Adrenal gland (tissue), 12 donors: Measurements from ENCODE around the gene CXCL9. TPM values are rescaled to one million over a fixed set of nuclear protein-coding genes. Genes with fewer than 3 reads are reported as not detected.
A peak's percentile ranks its signal among the peaks of the same experiment; 100 is the strongest.
"Not testable (repeated sequence)": the region's sequence is repeated elsewhere in the genome, so short reads cannot be mapped to it uniquely, and the experiment has no call there.

Experiments
- DNase-seq, 7 donors: peaks; one replicate each; pipeline ENCODE4 v3.0.0-alpha.2; 2019 to 2020
- H3K27ac ChIP-seq, 5 donors: fragments of 200-600 bp; sonication (generic) in 4 of 5; 1 replicate in 3 of 5; 2 replicates in 2 of 5; pipeline versions ENCODE4 v1.5.1 to v1.8.0; 2016 to 2020; ENCODE audit warnings: mild to moderate bottlenecking in 1 of 5
- H3K27me3 ChIP-seq: fragments of 200-600 bp; 2 replicates; pipeline ENCODE4 v1.8.0; 2021
- H3K36me3 ChIP-seq, 2 donors: fragments of 200-600 bp; replicated peaks in 1 of 2; 1 replicate in 1 of 2; 2 replicates in 1 of 2; pipeline versions ENCODE4 v1.5.1 to v1.8.0; 2018 to 2022
- H3K4me1 ChIP-seq, 2 donors: fragments of 200-600 bp; replicated peaks in 1 of 2; 1 replicate in 1 of 2; 2 replicates in 1 of 2; pipeline versions ENCODE4 v1.5.1 to v1.8.0; 2018 to 2021
- H3K4me3 ChIP-seq, 4 donors: fragments of 200-600 bp; sonication (generic) in 3 of 4; one replicate each; pipeline ENCODE4 v1.5.1; 2016 to 2018
- H3K9me3 ChIP-seq, 3 donors: fragments of 200-600 bp; sonication (generic) in 1 of 3; replicated peaks in 1 of 3; 1 replicate in 2 of 3; 2 replicates in 1 of 3; pipeline versions ENCODE4 v1.5.1 to v1.8.0; 2016 to 2021
- POLR2A ChIP-seq, 2 donors: fragments of 450-650 bp; IDR thresholded peaks; one replicate each; pipeline ENCODE4 v1.6.1; 2017; ENCODE audit warnings: antibody characterized with exemption in 2 of 2, mild to moderate bottlenecking in 2 of 2, moderate library complexity in 1 of 2
- WGBS, 4 donors: extraction: QIAGEN DNeasy Blood & Tissue Kit in 2 of 4; methylation state at CpG; one replicate each; pipeline versions ENCODE4 v1.1.5 to v1.1.7; 2013 to 2017; 5-methylcytosine and 5-hydroxymethylcytosine counted together
- intact Hi-C, 2 donors: fragments of 100-400 bp; cut with DNase I; formaldehyde crosslinking; loops; one replicate each; pipeline versions ENCODE4 v1.14.1 to v1.15.0; 2022 to 2023
- polyA plus RNA-seq, 3 donors: library from polyadenylated mRNA; stranded (reverse); fragments of 200-250 nt in 2 of 3; fragments of 350-450 nt in 1 of 3; fragmentation: Illumina TruSeq in 1 of 3; extraction: RNeasy Lipid Tissue Mini Kit (QIAGEN cat#74804) in 1 of 3; gene quantifications; one replicate each; pipeline ENCODE4 v1.2.3, GENCODE V29; 2013 to 2014
- total RNA-seq, 9 donors: library from RNA; depleted of rRNA in 4 of 9; stranded (reverse); fragments of >200 nt in 4 of 9; fragments of 120-200 nt in 1 of 9; fragmentation: NEBNext Ultra II Directional in 1 of 9; extraction: Animal tissue kit (Norgen Biotek cat#: 25700) in 1 of 9; gene quantifications; one replicate each; pipeline versions ENCODE4 v1.1.0 to v1.2.4, GENCODE V29; 2013 to 2023
- TF ChIP-seq, protein P1 (sequence below), 6 experiments: fragments of 450-650 bp in 4 of 6; fragments of 200-600 bp in 2 of 6; sonication (generic) in 1 of 6; IDR thresholded peaks; 1 replicate in 5 of 6; 2 replicates in 1 of 6; pipeline versions ENCODE4 v1.5.1 to v1.8.0; 2016 to 2021; ENCODE audit warnings: antibody characterized with exemption in 6 of 6, mild to moderate bottlenecking in 2 of 6, moderate library complexity in 1 of 6
- donor health status: healthy with polysubstance abuse.
- donor health status: Bipolar disorder and iron deficiency.
- donor health status: DM: yes; HTN: yes; CAD: no.
- donor health status: DM: no; HTN: no; CAD: no.
- donor health status: DM: no; HTN: no; CAD: no.
- donor health status: DM: yes; HTN: yes; CAD: no.

Gene CXCL9
- total and polyA plus RNA-seq, 12 donors = 0.11 to 6.4 (median 0.67) TPM; not detected in 1

DNA sequence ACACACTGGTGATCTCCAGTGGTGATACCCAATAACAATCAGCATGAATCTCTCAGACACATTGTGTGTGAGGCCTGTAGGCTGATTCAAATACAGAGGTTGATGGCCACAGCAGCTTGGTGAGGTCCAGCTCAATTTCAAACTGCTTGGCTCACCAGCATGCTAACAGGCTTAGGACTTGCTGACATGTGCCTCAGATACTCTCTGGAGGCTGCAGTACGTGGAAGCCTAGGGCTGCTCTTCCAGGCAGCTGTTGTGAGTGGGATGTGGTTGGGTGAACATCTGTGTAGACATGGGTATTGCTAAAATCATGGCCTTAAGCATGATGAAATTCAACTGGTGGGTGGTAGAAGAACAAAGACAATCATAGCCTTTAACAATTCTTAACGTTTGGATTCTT, 4.3 kb downstream of the CXCL9 start:
- Histone ChIP-seq H3K4me3 (no peak overlapping the region), H3K4me1 (no peaks in the 10 kb centered on the region), H3K27ac (no peak overlapping the region), H3K9me3 (no peaks in the 10 kb centered on the region), H3K27me3 (no peaks in the 10 kb centered on the region), H3K36me3 (no peaks in the 10 kb centered on the region)
- intact Hi-C loops = no loop called here
- no peak for DNase-seq
- WGBS, 4 donors = 36 to 66% (median 52%) methylated on average over 2 of the region's 2 CpGs
- TF ChIP-seq, protein P1, sequence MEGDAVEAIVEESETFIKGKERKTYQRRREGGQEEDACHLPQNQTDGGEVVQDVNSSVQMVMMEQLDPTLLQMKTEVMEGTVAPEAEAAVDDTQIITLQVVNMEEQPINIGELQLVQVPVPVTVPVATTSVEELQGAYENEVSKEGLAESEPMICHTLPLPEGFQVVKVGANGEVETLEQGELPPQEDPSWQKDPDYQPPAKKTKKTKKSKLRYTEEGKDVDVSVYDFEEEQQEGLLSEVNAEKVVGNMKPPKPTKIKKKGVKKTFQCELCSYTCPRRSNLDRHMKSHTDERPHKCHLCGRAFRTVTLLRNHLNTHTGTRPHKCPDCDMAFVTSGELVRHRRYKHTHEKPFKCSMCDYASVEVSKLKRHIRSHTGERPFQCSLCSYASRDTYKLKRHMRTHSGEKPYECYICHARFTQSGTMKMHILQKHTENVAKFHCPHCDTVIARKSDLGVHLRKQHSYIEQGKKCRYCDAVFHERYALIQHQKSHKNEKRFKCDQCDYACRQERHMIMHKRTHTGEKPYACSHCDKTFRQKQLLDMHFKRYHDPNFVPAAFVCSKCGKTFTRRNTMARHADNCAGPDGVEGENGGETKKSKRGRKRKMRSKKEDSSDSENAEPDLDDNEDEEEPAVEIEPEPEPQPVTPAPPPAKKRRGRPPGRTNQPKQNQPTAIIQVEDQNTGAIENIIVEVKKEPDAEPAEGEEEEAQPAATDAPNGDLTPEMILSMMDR (IDR thresholded peaks at IDR 0.05) = no peak
- no peak for TF ChIP-seq POLR2A (IDR thresholded peaks at IDR 0.05)

DNA sequence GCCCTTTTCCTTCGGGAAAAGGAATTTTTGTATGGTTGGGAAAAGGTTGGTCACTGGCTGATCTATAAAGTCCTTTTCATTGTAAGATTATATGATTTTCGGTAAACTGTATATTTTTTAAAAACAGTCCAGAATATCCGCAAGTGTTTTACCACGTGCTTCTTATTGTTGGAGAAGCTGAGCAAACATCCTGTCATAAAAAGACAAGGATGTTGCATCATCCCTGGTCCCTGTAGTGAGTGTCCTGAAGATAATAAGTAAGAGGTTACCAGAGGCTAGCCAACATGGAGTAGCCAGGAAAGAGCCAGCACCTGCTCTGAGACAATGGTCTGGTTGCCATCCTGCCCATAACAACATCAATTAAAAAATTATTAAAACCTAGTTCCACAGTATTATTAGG, 5.1 kb downstream of the CXCL9 start:
- H3K27ac ChIP-seq = no peak overlapping the region
- H3K4me3 ChIP-seq = no peak overlapping the region
- no peaks in the 10 kb centered on the region for H3K9me3 ChIP-seq
- intact Hi-C loops = no loop called here
- H3K36me3 ChIP-seq = no peaks in the 10 kb centered on the region
- TF ChIP-seq, protein P1 (IDR thresholded peaks at IDR 0.05) = no peak
- no peak for TF ChIP-seq POLR2A (IDR thresholded peaks at IDR 0.05)
- peak in 1 of 7 donors; percentile 23 for DNase-seq
- H3K4me1 ChIP-seq = no peaks in the 10 kb centered on the region
- no peaks in the 10 kb centered on the region for H3K27me3 ChIP-seq
- WGBS, 4 donors = 60 to 73% (median 61%) methylated on average over 4 of the region's 4 CpGs

DNA sequence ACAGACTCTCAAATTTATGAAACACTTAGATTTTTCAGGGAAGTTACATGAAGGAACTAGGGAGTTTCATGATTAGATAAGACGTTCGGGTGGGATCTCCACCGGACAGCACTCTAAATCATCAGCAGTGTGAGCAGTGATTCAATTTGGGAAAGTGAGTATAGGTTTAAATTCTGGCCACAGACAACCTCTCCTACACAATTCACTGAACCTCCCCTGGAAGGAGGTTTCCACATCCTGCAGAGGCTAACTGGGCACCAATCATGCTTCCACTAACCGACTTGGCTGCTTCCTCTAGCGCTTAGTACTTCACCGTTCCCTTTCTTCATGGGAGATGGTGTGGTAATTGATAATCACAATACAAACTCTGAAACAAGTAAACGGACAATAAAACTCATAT, 5.6 kb downstream of the CXCL9 start:
- Histone ChIP-seq H3K4me3 (no peak overlapping the region), H3K27me3 (no peaks in the 10 kb centered on the region), H3K27ac (no peak overlapping the region), H3K9me3 (no peaks in the 10 kb centered on the region), H3K4me1 (no peaks in the 10 kb centered on the region), H3K36me3 (no peaks in the 10 kb centered on the region)
- no peak for DNase-seq
- TF ChIP-seq POLR2A (IDR thresholded peaks at IDR 0.05) = no peak
- TF ChIP-seq, protein P1 (IDR thresholded peaks at IDR 0.05) = no peak
- WGBS, 4 donors = 60 to 79% (median 62%) methylated on average over 7 of the region's 7 CpGs
- intact Hi-C loops = no loop called here

DNA sequence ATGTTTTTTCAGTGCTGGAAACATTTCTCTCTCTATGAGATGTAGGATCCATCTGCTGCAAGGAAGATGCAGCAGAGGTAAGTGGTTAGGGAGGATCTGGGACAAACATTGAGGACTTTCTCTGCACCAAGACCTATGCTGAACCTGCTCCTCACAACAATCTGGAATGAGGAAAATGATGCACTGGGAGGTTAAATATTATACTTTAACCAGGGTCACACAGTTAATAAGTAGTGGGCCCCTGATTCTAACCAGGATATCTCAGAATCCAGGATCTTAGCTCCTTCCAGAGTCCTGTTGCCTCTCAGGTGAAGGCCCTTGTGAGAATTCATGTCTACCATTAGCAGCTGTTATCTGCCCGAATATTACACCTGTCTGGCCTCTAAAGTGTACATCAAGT, 7.0 kb downstream of the CXCL9 start:
- Histone ChIP-seq H3K4me1 (no peaks in the 10 kb centered on the region), H3K36me3 (no peaks in the 10 kb centered on the region), H3K27ac (no peak overlapping the region), H3K27me3 (no peaks in the 10 kb centered on the region), H3K4me3 (no peak overlapping the region), H3K9me3 (no peaks in the 10 kb centered on the region)
- no peak for DNase-seq
- intact Hi-C loops = no loop called here
- 61 to 80% (median 70%) methylated on average over 1 of the region's 1 CpG for WGBS, 4 donors
- no peak for TF ChIP-seq POLR2A (IDR thresholded peaks at IDR 0.05)
- TF ChIP-seq, protein P1 (IDR thresholded peaks at IDR 0.05) = no peak

DNA sequence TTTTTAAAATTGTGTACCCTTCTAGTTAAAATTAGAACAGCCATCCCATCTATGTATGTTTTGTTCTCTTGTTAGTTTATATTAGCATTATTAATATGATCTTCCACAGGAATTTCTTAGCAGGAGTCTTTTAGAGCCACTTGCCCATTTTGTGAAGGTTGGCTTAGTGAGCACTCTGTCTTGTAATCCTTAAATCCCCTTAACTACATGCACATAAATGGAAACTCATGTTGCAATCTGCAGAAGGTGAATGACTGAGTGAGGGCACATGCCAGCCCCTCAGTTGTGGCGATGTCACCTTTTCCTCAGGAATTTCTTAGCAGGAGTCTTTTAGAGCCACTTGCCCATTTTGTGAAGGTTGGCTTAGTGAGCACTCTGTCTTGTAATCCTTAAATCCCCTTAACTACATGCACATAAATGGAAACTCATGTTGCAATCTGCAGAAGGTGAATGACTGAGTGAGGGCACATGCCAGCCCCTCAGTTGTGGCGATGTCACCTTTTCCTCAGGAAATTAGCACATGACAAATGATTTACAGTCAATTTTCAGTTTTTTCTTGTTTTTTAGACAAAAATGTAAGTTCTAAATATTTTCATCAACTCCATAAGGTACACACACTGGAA, 8.7 kb downstream of the CXCL9 start:
- not testable (repeated sequence) for H3K4me3 ChIP-seq, H3K4me1 ChIP-seq, H3K36me3 ChIP-seq, H3K27me3 ChIP-seq, H3K9me3 ChIP-seq, DNase-seq, H3K27ac ChIP-seq
- intact Hi-C loops = loop anchor here in 1 of 2 donors (5.0 kb wide), 1 partner anchor 69 kb away; no protein-coding TSS in a partner anchor
- 75 to 92% (median 79%) methylated on average over 2 of the region's 2 CpGs for WGBS, 4 donors
